Fibroblast of peridontal ligament (primary cell): Measurements from ENCODE around the gene CCDC51.
A peak's percentile ranks its signal among the peaks of the same experiment; 100 is the strongest.
"Not testable (repeated sequence)": the region's sequence is repeated elsewhere in the genome, so short reads cannot be mapped to it uniquely, and the experiment has no call there.

Experiments
- DNase-seq: peaks from one replicate; pipeline ENCODE4 v3.0.0-alpha.2; 2010; ENCODE audit errors: extremely low read depth

Gene CCDC51

GRCh38 chr3:48465531-48466378 lies 25.8 kb upstream of the CCDC51 start:
- DNase-seq = peak; percentile 100

- no peak for DNase-seq
Observed at GRCh38 chr3:48465237-48465530, 25.3 kb upstream of the CCDC51 start.

GRCh38 chr3:48464713-48465221 lies 24.8 kb upstream of the CCDC51 start:
- DNase-seq = no peak

GRCh38 chr3:48463703-48464102 lies 23.8 kb upstream of the CCDC51 start:
- DNase-seq = no peak

- not testable (repeated sequence) for DNase-seq
Observed at GRCh38 chr3:48461767-48462166, 21.8 kb upstream of the CCDC51 start.

GRCh38 chr3:48460517-48460902 lies 20.6 kb upstream of the CCDC51 start:
- no peak for DNase-seq

GRCh38 chr3:48459773-48460516 lies 20.0 kb upstream of the CCDC51 start:
- no peak for DNase-seq

- no peak for DNase-seq
Observed at GRCh38 chr3:48459331-48459730, 19.4 kb upstream of the CCDC51 start.

- no peak for DNase-seq
Observed at GRCh38 chr3:48456456-48456855, 16.5 kb upstream of the CCDC51 start.

GRCh38 chr3:48451270-48451669 lies 11.4 kb upstream of the CCDC51 start:
- no peak for DNase-seq

- peak; percentile 64 for DNase-seq
Observed at GRCh38 chr3:48446425-48447193, 6.7 kb upstream of the CCDC51 start, which contains the start of gene ATRIP. ATRIP (plus strand) TSS chr3:48446737; CDS start chr3:48446846, 109 bp downstream.

GRCh38 chr3:48446043-48446424 lies 6.1 kb upstream of the CCDC51 start:
- no peak for DNase-seq

- no peak for DNase-seq
Observed at GRCh38 chr3:48445277-48445882, 5.5 kb upstream of the CCDC51 start.

GRCh38 chr3:48441940-48442339 lies 2.0 kb upstream of the CCDC51 start:
- DNase-seq = no peak

GRCh38 chr3:48440590-48440958 lies 655 bp upstream of the CCDC51 start:
- DNase-seq = peak; percentile 35

- no peak for DNase-seq
Observed at GRCh38 chr3:48437812-48438211, 2.1 kb downstream of the CCDC51 start.

- no peak for DNase-seq
Observed at GRCh38 chr3:48436855-48437254, 3.1 kb downstream of the CCDC51 start.

- DNase-seq = no peak
Observed at GRCh38 chr3:48436477-48436787, 3.5 kb downstream of the CCDC51 start.

GRCh38 chr3:48435774-48436476 lies 4.0 kb downstream of the CCDC51 start:
- DNase-seq = peak; percentile 82

- DNase-seq = no peak
Observed at GRCh38 chr3:48435223-48435595, 4.7 kb downstream of the CCDC51 start.

GRCh38 chr3:48434591-48435222 lies 5.2 kb downstream of the CCDC51 start:
- no peak for DNase-seq
